ENCODE measurements around the gene ADORA3. TPM values are rescaled to one million over a fixed set of nuclear protein-coding genes. Genes with fewer than 3 reads are reported as not detected.
A peak's percentile ranks its signal among the peaks of the same experiment; 100 is the strongest.

ADORA3 gene
- total and polyA plus RNA-seq, 8 donors: 0.45 to 11.0 (median 0.82) TPM

- Histone ChIP-seq H3K36me3 (peaks cover 0 to 22% of the 10 kb centered on the region in 2 donors), H3K27me3 (no peaks in the 10 kb centered on the region), H3K9me3 (no peaks in the 10 kb centered on the region), H3K27ac (peak overlapping the region; percentile 46 to 94), H3K4me3 (no peak overlapping the region), H3K4me1 (peaks cover 0 to 47% of the 10 kb centered on the region in 2 donors)
- DNase-seq: peak in 1 of 4 donors; percentile 75
- intact Hi-C loops (cut with DNase I): no loop called here
- peak; percentile 78 for ATAC-seq
- TF ChIP-seq, protein P1, sequence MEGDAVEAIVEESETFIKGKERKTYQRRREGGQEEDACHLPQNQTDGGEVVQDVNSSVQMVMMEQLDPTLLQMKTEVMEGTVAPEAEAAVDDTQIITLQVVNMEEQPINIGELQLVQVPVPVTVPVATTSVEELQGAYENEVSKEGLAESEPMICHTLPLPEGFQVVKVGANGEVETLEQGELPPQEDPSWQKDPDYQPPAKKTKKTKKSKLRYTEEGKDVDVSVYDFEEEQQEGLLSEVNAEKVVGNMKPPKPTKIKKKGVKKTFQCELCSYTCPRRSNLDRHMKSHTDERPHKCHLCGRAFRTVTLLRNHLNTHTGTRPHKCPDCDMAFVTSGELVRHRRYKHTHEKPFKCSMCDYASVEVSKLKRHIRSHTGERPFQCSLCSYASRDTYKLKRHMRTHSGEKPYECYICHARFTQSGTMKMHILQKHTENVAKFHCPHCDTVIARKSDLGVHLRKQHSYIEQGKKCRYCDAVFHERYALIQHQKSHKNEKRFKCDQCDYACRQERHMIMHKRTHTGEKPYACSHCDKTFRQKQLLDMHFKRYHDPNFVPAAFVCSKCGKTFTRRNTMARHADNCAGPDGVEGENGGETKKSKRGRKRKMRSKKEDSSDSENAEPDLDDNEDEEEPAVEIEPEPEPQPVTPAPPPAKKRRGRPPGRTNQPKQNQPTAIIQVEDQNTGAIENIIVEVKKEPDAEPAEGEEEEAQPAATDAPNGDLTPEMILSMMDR (IDR thresholded peaks at IDR 0.05): no peak
Measured at GRCh38 chr1:111471012-111471411, 32.4 kb downstream of the ADORA3 start.

- intact Hi-C loops (cut with DNase I): no loop called here
- Histone ChIP-seq H3K9me3 (no peaks in the 10 kb centered on the region), H3K27me3 (no peaks in the 10 kb centered on the region), H3K4me3 (no peak overlapping the region), H3K36me3 (peaks cover 0 to 22% of the 10 kb centered on the region in 2 donors), H3K4me1 (peaks cover 0 to 45% of the 10 kb centered on the region in 2 donors), H3K27ac (peak overlapping the region; percentile 46 to 94)
- TF ChIP-seq, protein P1 (IDR thresholded peaks at IDR 0.05): no peak
- DNase-seq (no peak), ATAC-seq (no peak)
Measured at GRCh38 chr1:111470596-111470995, 32.8 kb downstream of the ADORA3 start.

DNA sequence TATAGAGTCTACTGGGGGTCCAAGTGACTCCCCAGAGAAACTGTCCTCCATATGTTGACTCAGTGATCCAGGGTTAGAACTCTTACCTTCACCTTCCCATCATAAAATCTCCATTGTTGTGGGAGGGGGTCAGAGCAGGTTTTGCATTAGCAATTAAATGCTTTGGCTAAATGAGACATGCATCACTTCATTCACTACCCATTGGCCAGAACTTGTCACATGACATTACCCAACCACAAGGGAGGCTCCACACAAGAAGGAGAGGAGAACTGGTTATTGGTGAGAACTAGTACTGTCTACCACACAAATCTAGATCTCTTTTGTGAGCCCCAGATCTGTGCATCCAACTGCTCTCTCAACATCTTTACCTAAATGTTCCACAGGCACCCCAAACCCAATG lies 33.9 kb downstream of the ADORA3 start:
- no peaks in the 10 kb centered on the region for H3K27me3 ChIP-seq
- ATAC-seq: no peak
- peaks cover 0 to 22% of the 10 kb centered on the region in 2 donors for H3K36me3 ChIP-seq
- H3K27ac ChIP-seq: peak overlapping the region in 1 of 2 donors; percentile 94
- no peak for DNase-seq
- H3K4me3 ChIP-seq: no peak overlapping the region
- intact Hi-C loops (cut with DNase I): no loop called here
- H3K4me1 ChIP-seq: peaks cover 0 to 42% of the 10 kb centered on the region in 2 donors
- TF ChIP-seq, protein P1 (IDR thresholded peaks at IDR 0.05): no peak
- no peaks in the 10 kb centered on the region for H3K9me3 ChIP-seq

DNA sequence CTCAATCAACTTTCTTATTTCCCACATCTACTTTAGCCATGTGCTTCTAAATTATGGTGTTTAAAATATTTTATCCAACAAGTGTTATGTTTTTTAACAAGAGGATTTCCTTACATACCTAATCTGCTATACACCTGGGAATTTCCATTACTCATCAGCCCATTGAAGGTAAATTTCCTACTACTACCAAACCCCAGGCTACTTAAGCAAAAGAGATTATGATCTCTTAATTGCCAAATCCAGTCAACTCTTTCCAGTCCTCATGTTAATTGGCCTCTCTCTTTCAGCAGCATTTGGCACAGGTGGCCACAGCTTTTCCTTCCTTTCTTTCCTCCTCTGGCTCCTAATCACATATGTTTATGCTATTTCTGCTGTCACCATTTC lies 34.7 kb downstream of the ADORA3 start:
- DNase-seq (no peak), ATAC-seq (no peak)
- no peaks in the 10 kb centered on the region for H3K27me3 ChIP-seq
- H3K36me3 ChIP-seq: peaks cover 0 to 22% of the 10 kb centered on the region in 2 donors
- TF ChIP-seq, protein P1 (IDR thresholded peaks at IDR 0.05): no peak
- H3K4me1 ChIP-seq: peaks cover 0 to 40% of the 10 kb centered on the region in 2 donors
- H3K4me3 ChIP-seq: no peak overlapping the region
- no peak overlapping the region for H3K27ac ChIP-seq
- intact Hi-C loops (cut with DNase I): no loop called here
- no peaks in the 10 kb centered on the region for H3K9me3 ChIP-seq

DNA sequence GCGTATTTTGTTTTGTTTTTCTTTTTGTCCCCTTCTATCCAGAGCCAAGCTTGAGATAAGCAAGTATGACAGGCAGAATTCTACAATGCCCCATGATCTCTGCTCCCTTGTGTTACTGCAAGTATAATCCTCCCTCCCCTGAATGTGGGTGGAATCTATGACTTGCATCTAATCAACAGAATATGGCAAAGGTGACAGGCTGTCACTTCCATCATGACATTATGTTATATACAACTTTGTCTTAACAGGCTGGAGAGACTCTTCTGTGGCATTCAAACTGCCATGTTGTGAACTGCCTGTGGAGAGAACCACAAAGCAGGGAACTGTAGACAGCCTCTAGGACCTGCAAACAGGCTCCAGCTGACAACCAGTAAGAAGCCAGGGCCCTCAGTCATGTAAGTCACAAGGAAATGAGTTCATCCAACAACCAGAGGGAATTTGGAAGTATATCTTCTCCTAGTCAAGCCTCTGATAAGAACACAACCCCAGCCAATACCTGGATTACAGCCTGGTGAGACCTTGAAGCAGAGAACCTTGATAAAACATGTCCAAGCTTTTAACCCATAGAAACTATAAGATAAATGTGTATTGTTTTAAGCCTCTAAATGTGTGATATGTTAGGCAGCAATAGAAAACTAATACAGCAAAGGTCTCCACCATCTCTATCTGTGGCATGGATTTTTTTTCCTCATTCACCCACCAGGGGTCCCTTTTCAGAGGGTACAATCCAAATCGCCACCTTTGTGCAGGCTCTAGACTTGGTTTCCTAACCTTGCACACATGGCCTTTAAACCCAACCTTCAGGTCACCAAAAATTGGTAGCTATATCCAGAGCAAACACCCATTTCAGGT lies 35.3 kb downstream of the ADORA3 start:
- ATAC-seq (no peak), DNase-seq (no peak)
- intact Hi-C loops (cut with DNase I): no loop called here
- Histone ChIP-seq H3K36me3 (peaks cover 0 to 25% of the 10 kb centered on the region in 2 donors), H3K9me3 (no peaks in the 10 kb centered on the region), H3K27me3 (no peaks in the 10 kb centered on the region), H3K27ac (no peak overlapping the region), H3K4me3 (no peak overlapping the region), H3K4me1 (peaks cover 0 to 34% of the 10 kb centered on the region in 2 donors)
- TF ChIP-seq, protein P1 (IDR thresholded peaks at IDR 0.05): no peak
